H1 (cell line): Measurements from ENCODE around the gene SULF2. TPM values are rescaled to one million over a fixed set of nuclear protein-coding genes. Genes with fewer than 3 reads are reported as not detected.

Source experiments
- CTCF ChIA-PET: fragments of 300-600 bp; sonication (Branson Sonifier 250); formaldehyde crosslinking; loops from one replicate; lab custom pipeline; 2021; ENCODE audit not compliant: partially characterized antibody; lab: Charles Lee
- POLR2A ChIA-PET: fragments of 300-600 bp; sonication (Branson Sonifier 250); formaldehyde crosslinking; loops from one replicate; lab custom pipeline; 2021; ENCODE audit warnings: inconsistent platforms; ENCODE audit not compliant: partially characterized antibody; lab: Charles Lee
- DNase-seq, 2 experiments: peaks; one replicate each; pipeline versions ENCODE4 v3.0.0 to v3.0.0-alpha.2; 2010 to 2022; ENCODE audit warnings: low spot score in 2 of 2, low read depth in 1 of 2, mixed read lengths in 1 of 2
- FAIRE-seq: peaks from 2 replicates; lab custom pipeline; 2011; peaks lifted over from hg19 to GRCh38; lab: Jason Lieb, UNC
- H2AFZ ChIP-seq: 2 replicates; pipeline ENCODE4 v1.8.1; 2012; ENCODE audit warnings: low read length, inconsistent platforms
- H2AK5ac ChIP-seq: 2 replicates; pipeline ENCODE4 v1.6.1; 2013; ENCODE audit warnings: low read depth, low read length
- H2BK120ac ChIP-seq: replicated peaks from 2 replicates; pipeline ENCODE3; 2013; ENCODE audit warnings: low read depth, low read length, inconsistent platforms
- H2BK12ac ChIP-seq: 2 replicates; pipeline ENCODE4 v1.6.1; 2013; ENCODE audit warnings: low read depth, low read length
- H2BK15ac ChIP-seq: 2 replicates; pipeline ENCODE4 v1.6.1; 2013; ENCODE audit warnings: low read length
- H2BK20ac ChIP-seq: 2 replicates; pipeline ENCODE4 v1.6.1; 2013; ENCODE audit warnings: low read length
- H2BK5ac ChIP-seq: 2 replicates; pipeline ENCODE4 v1.6.1; 2013; ENCODE audit warnings: low read depth, low read length
- H3K14ac ChIP-seq: 2 replicates; pipeline ENCODE4 v1.6.1; 2013; ENCODE audit warnings: inconsistent platforms; ENCODE audit not compliant: insufficient read length
- H3K18ac ChIP-seq: 2 replicates; pipeline ENCODE4 v1.6.1; 2013; ENCODE audit warnings: low read length; ENCODE audit errors: extremely low read depth
- H3K23ac ChIP-seq: 2 replicates; pipeline ENCODE4 v1.6.1; 2013; ENCODE audit warnings: inconsistent platforms; ENCODE audit not compliant: insufficient read length
- H3K23me2 ChIP-seq: 2 replicates; pipeline ENCODE4 v1.6.1; 2013; ENCODE audit warnings: low read depth, low read length
- H3K27ac ChIP-seq: 2 replicates; pipeline ENCODE4 v1.6.1; 2011; ENCODE audit warnings: low read depth, low read length, inconsistent platforms
- H3K27me3 ChIP-seq, 4 experiments: replicated peaks in 1 of 4; 1 replicate in 1 of 4; 2 replicates in 3 of 4; pipeline versions ENCODE4 v1.6.1 to v1.8.1; 2011 to 2013; ENCODE audit warnings: low read length in 3 of 4, mild to moderate bottlenecking in 3 of 4, inconsistent platforms in 2 of 4, mixed read lengths in 2 of 4, moderate library complexity in 1 of 4; ENCODE audit not compliant: control insufficient read depth in 3 of 4, insufficient read depth in 3 of 4; ENCODE audit errors: extremely low read depth in 1 of 4
- H3K36me3 ChIP-seq, 4 experiments: 2 replicates each; pipeline versions ENCODE4 v1.6.1 to v1.8.1; 2011 to 2013; ENCODE audit warnings: mild to moderate bottlenecking in 4 of 4, low read length in 3 of 4, moderate library complexity in 2 of 4, control low read depth in 1 of 4, inconsistent platforms in 1 of 4; ENCODE audit not compliant: insufficient read depth in 4 of 4, control insufficient read depth in 2 of 4
- H3K4ac ChIP-seq: replicated peaks from 2 replicates; pipeline ENCODE3; 2013; ENCODE audit warnings: low read length, low read depth, mixed read lengths, inconsistent platforms; ENCODE audit not compliant: insufficient read length
- H3K4me1 ChIP-seq, 4 experiments: replicated peaks in 1 of 4; 1 replicate in 1 of 4; 2 replicates in 3 of 4; pipeline versions ENCODE4 v1.6.1 to v1.8.1; 2011 to 2013; ENCODE audit warnings: low read length in 3 of 4, inconsistent platforms in 2 of 4, mixed read lengths in 1 of 4; ENCODE audit not compliant: insufficient read depth in 4 of 4, control insufficient read depth in 3 of 4
- H3K4me2 ChIP-seq, 2 experiments: 2 replicates each; pipeline versions ENCODE4 v1.6.1 to v1.8.1; 2011 to 2013; ENCODE audit warnings: low read depth in 2 of 2, low read length in 2 of 2, control low read depth in 1 of 2, inconsistent platforms in 1 of 2, mild to moderate bottlenecking in 1 of 2; ENCODE audit not compliant: insufficient read depth in 1 of 2
- H3K4me3 ChIP-seq, 4 experiments: fragments of 200-600, 300-600 bp in 1 of 4; sonication (generic), shearing (Covaris generic), sonication (Bioruptor Twin) in 1 of 4; 2 replicates each; pipeline versions ENCODE4 v1.5.1 to v1.8.1; 2011 to 2016; ENCODE audit warnings: low read length in 4 of 4, low read depth in 3 of 4, control low read depth in 2 of 4, inconsistent platforms in 2 of 4, mild to moderate bottlenecking in 2 of 4, mixed read lengths in 1 of 4, moderate library complexity in 1 of 4; ENCODE audit not compliant: insufficient read depth in 2 of 4; ENCODE audit errors: extremely low read depth in 1 of 4
- H3K56ac ChIP-seq: replicated peaks from 2 replicates; pipeline ENCODE3; 2013; ENCODE audit warnings: low read depth, mild to moderate bottlenecking, mixed read lengths, low read length, inconsistent platforms; ENCODE audit not compliant: insufficient read length
- H3K79me1 ChIP-seq: 2 replicates; pipeline ENCODE4 v1.6.1; 2013; ENCODE audit warnings: low read depth, low read length, control low read depth
- H3K79me2 ChIP-seq, 2 experiments: 2 replicates each; pipeline versions ENCODE4 v1.6.1 to v1.8.1; 2012 to 2013; ENCODE audit warnings: low read length in 2 of 2, mild to moderate bottlenecking in 2 of 2, inconsistent platforms in 1 of 2; ENCODE audit not compliant: insufficient read depth in 2 of 2, control insufficient read depth in 1 of 2
- H3K9ac ChIP-seq, 4 experiments: replicated peaks in 1 of 4; 1 replicate in 1 of 4; 2 replicates in 3 of 4; pipeline versions ENCODE4 v1.6.1 to v1.8.1; 2011 to 2013; ENCODE audit warnings: low read depth in 3 of 4, low read length in 3 of 4, control low read depth in 2 of 4, mild to moderate bottlenecking in 2 of 4, moderate library complexity in 2 of 4, inconsistent platforms in 1 of 4; ENCODE audit errors: extremely low read depth in 1 of 4
- H3K9me3 ChIP-seq, 2 experiments: 2 replicates each; pipeline versions ENCODE4 v1.6.1 to v1.8.1; 2012 to 2013; ENCODE audit warnings: mild to moderate bottlenecking in 2 of 2, moderate library complexity in 2 of 2, control low read depth in 1 of 2, inconsistent platforms in 1 of 2, low read depth in 1 of 2, low read length in 1 of 2, mixed read lengths in 1 of 2; ENCODE audit not compliant: insufficient read depth in 2 of 2
- H4K20me1 ChIP-seq, 2 experiments: replicated peaks in 1 of 2; 2 replicates each; pipeline versions ENCODE3 to v1.8.1; 2011 to 2013; ENCODE audit warnings: inconsistent platforms in 2 of 2, low read length in 2 of 2, mild to moderate bottlenecking in 1 of 2; ENCODE audit not compliant: insufficient read depth in 2 of 2, control insufficient read depth in 1 of 2
- H4K5ac ChIP-seq: 2 replicates; pipeline ENCODE4 v1.6.1; 2013; ENCODE audit warnings: low read length, low read depth, mixed read lengths, inconsistent platforms; ENCODE audit not compliant: insufficient read length
- H4K8ac ChIP-seq: 2 replicates; pipeline ENCODE4 v1.8.0; 2013; ENCODE audit warnings: mild to moderate bottlenecking, moderate library complexity, low read length, inconsistent platforms; ENCODE audit not compliant: insufficient read depth; ENCODE audit errors: extremely low read depth
- H4K91ac ChIP-seq: replicated peaks from 2 replicates; pipeline ENCODE3; 2013; ENCODE audit warnings: low read length, mixed read lengths, inconsistent platforms; ENCODE audit not compliant: insufficient read length
- EP300 ChIP-seq, 2 experiments: IDR thresholded peaks; 1 replicate in 1 of 2; 2 replicates in 1 of 2; pipeline ENCODE4 v1.6.1; 2011 to 2012; ENCODE audit warnings: low read depth in 2 of 2, low read length in 2 of 2, mild to moderate bottlenecking in 2 of 2, borderline replicate concordance in 1 of 2, inconsistent platforms in 1 of 2, moderate library complexity in 1 of 2
- FOSL1 ChIP-seq: IDR thresholded peaks from 2 replicates; pipeline ENCODE4 v1.6.1; 2011; ENCODE audit warnings: mild to moderate bottlenecking, low read depth, low read length, moderate library complexity; ENCODE audit not compliant: insufficient read depth
- GABPA ChIP-seq: IDR thresholded peaks from 2 replicates; pipeline ENCODE4 v1.6.1; 2011; ENCODE audit warnings: mild to moderate bottlenecking, low read length, moderate library complexity, borderline replicate concordance; ENCODE audit not compliant: insufficient read depth
- HDAC2 ChIP-seq, 2 experiments: fragments of 300-600 bp in 1 of 2; sonication (generic) in 1 of 2; IDR thresholded peaks; 2 replicates each; pipeline ENCODE4 v1.6.1; 2011 to 2012; ENCODE audit warnings: low read depth in 2 of 2, low read length in 2 of 2, mild to moderate bottlenecking in 2 of 2, moderate library complexity in 2 of 2, borderline replicate concordance in 1 of 2, inconsistent platforms in 1 of 2
- NRF1 ChIP-seq: IDR thresholded peaks from 2 replicates; pipeline ENCODE4 v1.6.1; 2011; ENCODE audit warnings: mild to moderate bottlenecking, low read depth, low read length, improper control_type of control experiment
- SP1 ChIP-seq: IDR thresholded peaks from 2 replicates; pipeline ENCODE4 v1.6.1; 2011; ENCODE audit warnings: low read depth, low read length
- SP4 ChIP-seq: IDR thresholded peaks from 2 replicates; pipeline ENCODE4 v1.6.1; 2012; ENCODE audit warnings: low read length, inconsistent platforms
- TBP ChIP-seq: IDR thresholded peaks from 2 replicates; pipeline ENCODE4 v1.6.1; 2011; ENCODE audit warnings: low read depth, low read length, improper control_type of control experiment
- TEAD4 ChIP-seq: IDR thresholded peaks from 2 replicates; pipeline ENCODE4 v1.6.1; 2012; ENCODE audit warnings: low read depth, low read length, inconsistent platforms, mixed read lengths
- WGBS, 2 experiments: shearing (Covaris generic) in 1 of 2; methylation state at CpG; one replicate each; pipeline versions ENCODE4 v1.1.6 to v1.1.7; 2013 to 2015; ENCODE audit warnings: low lambda C conversion rate in 2 of 2, mixed read lengths in 2 of 2, inconsistent platforms in 1 of 2, low coverage in 1 of 2, missing lambda C conversion rate in 1 of 2; ENCODE audit not compliant: insufficient replicate concordance in 2 of 2, insufficient coverage in 1 of 2, insufficient read length in 1 of 2; ENCODE audit errors: extremely low coverage in 1 of 2, missing lambda C conversion rate in 1 of 2; 5-methylcytosine and 5-hydroxymethylcytosine counted together
- polyA plus RNA-seq, 7 experiments: library from polyadenylated mRNA; depleted of rRNA in 3 of 7; stranded (reverse) in 5 of 7; unstranded in 2 of 7; fragments of >200 nt in 5 of 7; fragments of 200-250 nt in 2 of 7; gene quantifications; 1 replicate in 5 of 7; 2 replicates in 1 of 7; 4 replicates in 1 of 7; pipeline versions ENCODE4 v1.2.1 to v1.2.3, GENCODE V29; 2011 to 2013; ENCODE audit warnings: missing spikeins in 2 of 7, mixed read lengths in 2 of 7
- total RNA-seq: library from RNA; stranded (reverse); fragmentation: NEBNext Ultra II Directional; extraction: Animal tissue kit (Norgen Biotek cat#: 25700); gene quantifications from 2 replicates; pipeline ENCODE4 v1.2.1, GENCODE V29; 2021
- TF ChIP-seq, protein P1 (sequence below): IDR thresholded peaks from 2 replicates; pipeline ENCODE4 v1.6.1; 2012; ENCODE audit warnings: low read length, inconsistent platforms
- TF ChIP-seq, protein P2 (sequence below): IDR thresholded peaks from 2 replicates; pipeline ENCODE4 v1.6.1; 2011; ENCODE audit warnings: low read length, improper control_type of control experiment

SULF2 gene
- total and polyA plus RNA-seq, 2 of the 8 experiments (the other 6 are each of a cell fraction or from before 2014, with no cell fraction given): 15.7 to 28.2 TPM

DNA sequence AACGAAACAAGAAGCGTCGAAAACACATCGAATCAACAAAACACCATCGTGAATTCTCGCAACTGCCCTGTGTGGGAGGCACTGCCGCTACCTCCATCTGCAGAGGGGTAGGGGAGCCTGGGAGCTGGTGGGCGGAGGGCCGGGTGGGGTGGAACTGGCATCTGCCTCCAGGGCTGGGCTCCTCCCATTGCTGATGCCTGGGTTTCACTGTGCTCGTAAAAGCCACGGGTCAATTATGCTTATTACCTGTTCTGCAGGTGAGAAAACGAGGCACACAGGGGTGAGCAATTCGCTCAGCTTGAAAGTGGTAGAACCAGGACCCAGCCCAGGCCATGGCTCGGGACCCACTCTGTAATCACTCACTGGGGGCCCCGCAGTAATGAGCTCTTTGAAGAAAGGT lies 16.5 kb upstream of the SULF2 start:
- ChIA-PET CTCF (interaction anchor here (1.7 kb wide), 1 partner anchor 15 kb away, joined by 8 read pairs; no protein-coding TSS in a partner anchor), POLR2A (no interaction called here)
- H2AFZ ChIP-seq: no peak overlapping the region
- H4K20me1 ChIP-seq: no peaks in the 10 kb centered on the region
- H3K9me3 ChIP-seq: no peaks in the 10 kb centered on the region
- no peak overlapping the region for H3K27ac ChIP-seq
- FAIRE-seq: no peak
- no peak overlapping the region for H2BK15ac ChIP-seq
- no peaks in the 10 kb centered on the region for H3K36me3 ChIP-seq
- no peak overlapping the region for H2BK120ac ChIP-seq
- H3K9ac ChIP-seq: no peak overlapping the region
- no peak overlapping the region for H3K18ac ChIP-seq
- no peak overlapping the region for H4K5ac ChIP-seq
- H3K4ac ChIP-seq: no peak overlapping the region
- H3K23ac ChIP-seq: no peak overlapping the region
- H3K23me2 ChIP-seq: peaks cover 6% of the 10 kb centered on the region
- no peaks in the 10 kb centered on the region for H3K79me1 ChIP-seq
- H2BK20ac ChIP-seq: no peak overlapping the region
- no peak overlapping the region for H3K4me2 ChIP-seq
- H2AK5ac ChIP-seq: no peak overlapping the region; the same call in 1 of the 2 replicates
- WGBS, 2 experiments: 88% methylated on average over 14 of the region's 15 CpGs; no CpG with 5 or more reads in 1 of the 2 experiments
- no peak overlapping the region for H4K8ac ChIP-seq
- no peak overlapping the region for H3K14ac ChIP-seq
- H3K27me3 ChIP-seq: peaks cover 0 to 10% (median 2%) of the 10 kb centered on the region in 4 experiments; a peak in 3 of 7 replicates
- no peak overlapping the region for H2BK12ac ChIP-seq
- peaks cover 0 to 9% (median 1%) of the 10 kb centered on the region in 4 experiments; a peak in 5 of 7 replicates for H3K4me1 ChIP-seq
- H3K79me2 ChIP-seq: no peaks in the 10 kb centered on the region
- H4K91ac ChIP-seq: no peak overlapping the region
- no peak overlapping the region for H3K4me3 ChIP-seq
- no peak overlapping the region for H2BK5ac ChIP-seq
- DNase-seq: no peak
- no peak overlapping the region for H3K56ac ChIP-seq
- TF ChIP-seq FOSL1 (no peak), NRF1 (no peak), EP300 (IDR thresholded peaks at IDR 0.05; ENCODE audit: borderline replicate concordance in 1 of 2, low read depth in 2 of 2, low read length in 2 of 2) (no peak), SP1 (no peak), TBP (no peak), HDAC2 (IDR thresholded peaks at IDR 0.05; ENCODE audit: borderline replicate concordance in 1 of 2, low read depth in 2 of 2, low read length in 2 of 2) (no peak), SP4 (no peak), GABPA (no peak), TEAD4 (no peak)
- TF ChIP-seq, protein P1, sequence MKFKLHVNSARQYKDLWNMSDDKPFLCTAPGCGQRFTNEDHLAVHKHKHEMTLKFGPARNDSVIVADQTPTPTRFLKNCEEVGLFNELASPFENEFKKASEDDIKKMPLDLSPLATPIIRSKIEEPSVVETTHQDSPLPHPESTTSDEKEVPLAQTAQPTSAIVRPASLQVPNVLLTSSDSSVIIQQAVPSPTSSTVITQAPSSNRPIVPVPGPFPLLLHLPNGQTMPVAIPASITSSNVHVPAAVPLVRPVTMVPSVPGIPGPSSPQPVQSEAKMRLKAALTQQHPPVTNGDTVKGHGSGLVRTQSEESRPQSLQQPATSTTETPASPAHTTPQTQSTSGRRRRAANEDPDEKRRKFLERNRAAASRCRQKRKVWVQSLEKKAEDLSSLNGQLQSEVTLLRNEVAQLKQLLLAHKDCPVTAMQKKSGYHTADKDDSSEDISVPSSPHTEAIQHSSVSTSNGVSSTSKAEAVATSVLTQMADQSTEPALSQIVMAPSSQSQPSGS: no peak
- TF ChIP-seq, protein P2, sequence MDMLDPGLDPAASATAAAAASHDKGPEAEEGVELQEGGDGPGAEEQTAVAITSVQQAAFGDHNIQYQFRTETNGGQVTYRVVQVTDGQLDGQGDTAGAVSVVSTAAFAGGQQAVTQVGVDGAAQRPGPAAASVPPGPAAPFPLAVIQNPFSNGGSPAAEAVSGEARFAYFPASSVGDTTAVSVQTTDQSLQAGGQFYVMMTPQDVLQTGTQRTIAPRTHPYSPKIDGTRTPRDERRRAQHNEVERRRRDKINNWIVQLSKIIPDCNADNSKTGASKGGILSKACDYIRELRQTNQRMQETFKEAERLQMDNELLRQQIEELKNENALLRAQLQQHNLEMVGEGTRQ: no peak
